Stimulated activated CD8-positive, alpha-beta memory T cell treated with anti-CD3 and anti-CD28 coated beads, Interleukin-4, amount 100 ng/mL, for 4 hours (primary cell): ENCODE data around the gene ITGA6.
"Not testable (repeated sequence)": the region's sequence is repeated elsewhere in the genome, so short reads cannot be mapped to it uniquely, and the experiment has no call there.

Source experiments
- DNase-seq, 2 donors: peaks; one replicate each; pipeline ENCODE4 v3.0.0-alpha.2; 2020; ENCODE audit warnings: low read depth in 2 of 2, low spot score in 1 of 2

Gene ITGA6

GRCh38 chr2:172513524-172513900 lies 86.1 kb downstream of the ITGA6 start:
- DNase-seq, result no peak

GRCh38 chr2:172513935-172514586 lies 86.7 kb downstream of the ITGA6 start:
- no peak for DNase-seq

GRCh38 chr2:172516299-172516698 lies 88.9 kb downstream of the ITGA6 start:
- no peak for DNase-seq

GRCh38 chr2:172518995-172519394 lies 91.6 kb downstream of the ITGA6 start:
- DNase-seq, result no peak

- no peak for DNase-seq
Observed at GRCh38 chr2:172525601-172526000, 98.2 kb downstream of the ITGA6 start.

GRCh38 chr2:172531309-172531708 lies 103.9 kb downstream of the ITGA6 start:
- DNase-seq, result no peak

GRCh38 chr2:172532461-172532860 lies 105.1 kb downstream of the ITGA6 start:
- DNase-seq, result not testable (repeated sequence)

DNA sequence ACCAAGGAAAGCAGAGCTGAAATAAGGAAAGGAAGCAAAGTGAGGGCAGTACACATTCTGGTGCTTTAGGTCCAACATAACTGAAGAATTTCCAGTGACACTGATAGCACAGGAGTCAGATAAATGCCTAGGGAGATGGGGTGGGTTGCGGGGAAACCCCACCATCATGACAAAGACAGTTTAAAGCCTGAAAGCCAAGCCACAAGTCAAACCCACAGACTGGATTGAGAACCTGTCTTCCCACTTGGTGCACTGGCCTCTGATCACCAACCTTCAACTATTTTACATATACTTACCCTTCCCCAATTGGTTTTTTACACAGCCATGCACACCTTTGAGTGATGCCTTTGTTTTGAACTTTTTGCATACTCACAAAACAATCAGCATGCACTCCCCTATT lies 106.3 kb downstream of the ITGA6 start:
- DNase-seq, result no peak

DNA sequence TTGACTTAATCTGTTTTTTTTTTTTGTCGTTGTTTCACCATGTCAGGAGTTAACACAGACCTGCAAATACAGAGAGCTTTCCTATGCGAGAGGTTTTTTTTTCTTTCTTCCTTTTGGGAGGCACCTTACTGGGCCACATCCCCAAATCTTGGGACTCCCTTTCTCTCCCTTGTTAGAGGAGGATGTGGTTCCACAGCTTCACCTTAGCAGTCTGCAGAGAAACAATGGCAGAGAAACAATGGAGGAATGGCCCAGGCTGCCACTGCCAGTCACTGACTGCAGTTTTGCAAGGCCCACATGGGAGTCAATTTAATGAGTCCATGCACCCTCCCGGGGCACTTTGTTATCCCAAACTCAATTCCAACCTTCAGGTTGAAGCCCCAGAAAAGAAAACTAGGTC lies 107.7 kb downstream of the ITGA6 start:
- no peak for DNase-seq

DNA sequence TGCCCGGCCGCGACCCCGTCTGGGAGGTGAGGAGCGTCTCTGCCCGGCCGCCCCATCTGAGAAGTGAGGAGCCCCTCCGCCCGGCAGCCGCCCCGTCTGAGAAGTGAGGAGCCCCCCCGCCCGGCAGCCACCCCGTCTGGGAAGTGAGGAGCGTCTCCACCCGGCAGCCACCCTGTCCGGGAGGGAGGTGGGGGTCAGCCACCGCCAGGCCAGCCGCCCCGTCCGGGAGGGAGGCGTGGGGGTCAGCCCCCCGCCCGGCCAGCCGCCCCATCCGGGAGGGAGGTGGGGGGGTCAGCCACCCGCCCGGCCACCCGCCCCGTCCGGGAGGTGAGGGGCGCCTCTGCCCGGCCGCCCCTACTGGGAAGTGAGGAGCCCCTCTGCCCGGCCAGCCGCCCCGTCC lies 110.5 kb downstream of the ITGA6 start:
- not testable (repeated sequence) for DNase-seq

DNA sequence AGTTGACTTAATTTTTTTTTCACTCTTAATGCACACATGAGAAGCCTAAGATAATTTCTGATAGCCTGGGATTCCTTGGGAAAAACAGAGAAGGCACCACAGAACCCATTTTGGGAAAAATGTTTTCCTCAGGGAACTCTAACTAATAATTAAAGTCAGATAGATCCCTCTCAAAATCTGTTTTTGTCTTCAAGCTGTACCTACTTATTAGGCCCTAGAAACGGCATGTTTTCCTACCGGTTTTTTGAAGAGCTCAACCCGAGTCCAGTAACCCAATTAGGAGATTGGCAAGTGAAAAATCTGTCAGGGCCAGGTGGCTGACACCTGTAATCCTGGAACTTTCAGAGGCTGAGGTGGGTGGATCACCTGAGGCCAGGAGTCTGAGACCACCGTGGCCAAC lies 112.4 kb downstream of the ITGA6 start:
- DNase-seq, result no peak

GRCh38 chr2:172540421-172540820 lies 113.0 kb downstream of the ITGA6 start:
- no peak for DNase-seq

GRCh38 chr2:172545408-172546075 lies 118.2 kb downstream of the ITGA6 start:
- no peak for DNase-seq

DNA sequence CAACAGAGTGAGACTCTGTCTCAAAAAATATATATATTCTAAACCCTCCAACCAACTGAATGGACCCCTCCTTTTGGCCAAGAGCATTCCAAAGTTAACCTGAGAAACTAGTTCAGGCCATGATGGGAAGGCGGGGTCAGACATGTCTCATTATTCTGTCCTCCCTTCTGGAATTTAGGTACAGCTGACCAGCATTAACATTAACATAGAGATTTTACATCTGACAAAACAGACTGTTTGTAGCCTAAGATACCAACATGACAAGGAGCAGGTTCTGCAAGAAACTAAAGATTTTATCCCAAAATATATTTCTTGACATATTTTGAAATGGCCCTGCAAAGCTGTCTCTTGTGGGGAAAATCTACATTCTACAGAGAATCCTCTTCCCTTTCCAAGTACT lies 121.7 kb downstream of the ITGA6 start:
- DNase-seq, result no peak

DNA sequence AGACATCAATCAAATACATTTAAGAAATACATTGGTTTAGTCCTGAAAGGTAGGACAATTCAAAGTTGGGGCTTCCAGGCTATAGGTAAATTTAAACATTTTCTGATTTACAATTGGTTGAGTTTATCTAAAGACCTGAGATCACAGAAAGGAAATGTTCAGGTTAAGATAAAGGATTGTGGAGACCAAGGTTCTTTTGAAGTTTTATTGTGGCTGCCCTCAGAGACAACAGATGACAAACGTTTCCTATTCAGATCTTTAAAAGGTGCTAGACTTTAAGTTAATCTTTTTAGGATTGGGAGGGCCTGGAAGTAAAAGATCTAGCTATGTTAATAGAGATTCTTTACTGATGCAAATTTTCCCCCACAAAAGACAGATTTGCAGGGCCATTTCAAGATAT lies 122.4 kb downstream of the ITGA6 start:
- DNase-seq, result not testable (repeated sequence)

DNA sequence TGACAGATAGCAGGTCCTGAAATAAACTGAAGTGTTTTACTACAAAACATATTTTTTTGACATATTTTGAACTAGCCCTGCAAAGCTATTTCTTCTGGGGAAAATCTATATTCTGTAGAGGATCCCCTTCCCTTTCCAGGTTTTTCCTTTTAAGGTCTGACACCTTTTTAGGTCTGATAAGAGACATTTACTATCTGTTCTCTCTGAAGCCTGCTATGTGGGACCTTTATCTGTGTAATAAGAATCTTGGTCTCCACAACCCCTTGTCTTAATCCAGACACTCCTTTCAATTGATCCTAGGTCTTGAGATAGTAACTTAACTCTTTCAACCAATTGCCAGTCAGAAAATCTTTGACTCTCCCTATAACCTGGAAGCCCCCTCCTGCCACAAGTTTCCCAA lies 123.0 kb downstream of the ITGA6 start:
- DNase-seq, result no peak

DNA sequence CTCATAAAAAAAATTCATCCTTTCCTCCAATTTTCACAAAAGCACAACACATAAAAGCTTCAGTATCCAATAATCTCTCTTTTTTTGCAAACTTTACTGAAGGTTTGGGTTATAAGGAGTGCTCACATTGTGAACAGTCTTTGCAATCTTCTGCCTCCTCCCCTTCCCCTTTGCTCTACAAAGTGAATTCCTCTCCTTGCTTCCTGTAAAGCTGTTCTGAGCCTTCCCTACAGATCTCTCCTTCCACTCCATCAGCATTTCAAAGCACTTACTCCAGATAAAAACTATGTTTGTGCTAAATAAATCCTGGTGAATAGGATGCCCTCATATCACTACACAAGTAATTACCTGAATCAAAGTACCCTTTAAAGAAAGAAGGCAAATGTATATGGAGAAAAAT lies 123.9 kb downstream of the ITGA6 start:
- no peak for DNase-seq

DNA sequence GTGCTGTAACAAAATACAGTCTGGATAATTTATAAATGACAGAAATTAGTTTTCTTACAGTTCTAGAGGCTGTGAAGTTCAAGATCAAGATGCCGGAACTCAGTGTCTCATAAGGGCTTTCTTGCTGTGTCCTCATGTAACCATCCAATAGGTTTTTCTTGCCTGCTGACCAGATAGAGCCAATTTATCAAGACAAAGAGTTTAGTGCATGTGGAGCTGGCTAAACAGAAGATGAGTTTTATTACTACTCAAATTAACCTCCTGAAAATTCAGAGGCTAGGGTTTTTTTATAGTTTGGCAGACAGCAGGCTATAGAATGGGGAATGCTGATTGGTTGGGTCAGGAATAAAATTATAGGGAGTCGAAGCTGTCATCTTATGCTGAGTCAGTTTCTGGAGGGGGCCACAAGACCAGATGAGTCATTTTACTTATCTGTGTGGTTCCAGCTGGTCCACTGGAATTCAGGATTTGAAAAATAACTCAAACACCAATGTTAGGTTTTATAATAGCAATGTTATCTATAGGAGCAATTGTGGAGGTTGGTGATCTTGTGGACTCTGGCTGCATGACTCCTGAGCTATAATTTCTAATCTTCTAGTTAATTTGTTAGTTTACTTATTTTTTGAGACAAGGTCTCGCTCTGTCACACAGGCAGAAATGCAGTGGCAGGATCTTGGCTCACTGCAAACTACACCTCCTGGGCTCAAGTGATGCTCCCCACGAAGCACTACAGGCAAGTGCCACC lies 125.3 kb downstream of the ITGA6 start:
- no peak for DNase-seq

DNA sequence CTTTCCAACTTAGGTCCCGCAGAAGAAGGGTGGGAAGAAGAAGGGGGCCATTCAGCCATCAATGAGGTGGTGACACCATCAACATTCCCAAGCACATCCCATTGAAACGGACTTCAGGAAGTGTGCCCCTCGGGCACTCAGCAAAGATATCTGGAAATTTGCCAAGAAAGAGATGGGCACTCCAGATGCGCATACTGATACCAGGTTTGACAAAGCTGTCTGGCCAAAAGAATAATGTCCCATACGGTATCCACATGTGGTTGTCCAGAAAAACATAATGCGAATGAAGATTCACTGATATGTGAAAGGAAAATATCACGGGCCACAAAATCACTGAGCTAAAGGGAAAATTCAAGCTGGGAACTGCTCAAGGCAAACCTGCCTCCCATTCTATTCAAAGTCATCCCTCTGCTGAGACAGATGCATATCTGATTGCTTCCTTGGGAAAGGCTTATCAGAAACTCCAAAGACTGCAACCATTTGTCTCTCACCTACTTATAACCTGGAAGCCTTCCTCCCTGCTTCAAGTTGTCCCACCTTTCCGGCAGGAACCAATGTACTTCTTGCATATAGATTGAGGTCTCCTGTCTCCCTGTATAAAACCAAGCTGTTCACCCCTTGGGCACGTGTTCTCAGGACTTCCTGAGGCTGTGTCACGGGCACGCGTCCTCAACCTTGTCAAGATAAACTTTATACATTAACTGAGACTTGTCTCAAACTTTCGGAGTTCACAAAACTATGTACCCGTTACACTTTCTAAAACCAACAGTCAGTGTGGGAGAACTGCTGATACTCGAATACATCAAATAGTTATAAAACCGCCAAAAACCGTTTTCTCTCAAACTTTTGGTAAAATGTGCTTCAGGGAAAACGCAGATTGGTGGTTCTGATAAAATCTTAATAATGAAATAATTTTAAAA lies 127.2 kb downstream of the ITGA6 start:
- no peak for DNase-seq

GRCh38 chr2:172555272-172555521 lies 127.8 kb downstream of the ITGA6 start:
- DNase-seq, result no peak
